GM13977 (cell line): Measurements from ENCODE around the gene IQCE.

Experiments
- DNase-seq: peaks from one replicate; pipeline ENCODE4 v3.0.0; 2012; ENCODE audit warnings: low spot score
- in situ Hi-C: fragments of 300-500 bp; cut with MboI; formaldehyde crosslinking; loops from one replicate; pipeline ENCODE4 v1.12.0; 2022; ENCODE audit warnings: low sequenced_read_pairs, low pct_unique_long_range_greater_than_20kb, mixed read lengths, inconsistent platforms; ENCODE audit not compliant: unreplicated experiment
- TF ChIP-seq, protein P1 (sequence below): IDR thresholded peaks from 2 replicates; pipeline ENCODE4 v1.5.1; 2012; ENCODE audit warnings: mild to moderate bottlenecking, control low read depth; ENCODE audit not compliant: insufficient read depth; ENCODE audit errors: extremely low read depth, missing control alignments

Gene IQCE

DNA sequence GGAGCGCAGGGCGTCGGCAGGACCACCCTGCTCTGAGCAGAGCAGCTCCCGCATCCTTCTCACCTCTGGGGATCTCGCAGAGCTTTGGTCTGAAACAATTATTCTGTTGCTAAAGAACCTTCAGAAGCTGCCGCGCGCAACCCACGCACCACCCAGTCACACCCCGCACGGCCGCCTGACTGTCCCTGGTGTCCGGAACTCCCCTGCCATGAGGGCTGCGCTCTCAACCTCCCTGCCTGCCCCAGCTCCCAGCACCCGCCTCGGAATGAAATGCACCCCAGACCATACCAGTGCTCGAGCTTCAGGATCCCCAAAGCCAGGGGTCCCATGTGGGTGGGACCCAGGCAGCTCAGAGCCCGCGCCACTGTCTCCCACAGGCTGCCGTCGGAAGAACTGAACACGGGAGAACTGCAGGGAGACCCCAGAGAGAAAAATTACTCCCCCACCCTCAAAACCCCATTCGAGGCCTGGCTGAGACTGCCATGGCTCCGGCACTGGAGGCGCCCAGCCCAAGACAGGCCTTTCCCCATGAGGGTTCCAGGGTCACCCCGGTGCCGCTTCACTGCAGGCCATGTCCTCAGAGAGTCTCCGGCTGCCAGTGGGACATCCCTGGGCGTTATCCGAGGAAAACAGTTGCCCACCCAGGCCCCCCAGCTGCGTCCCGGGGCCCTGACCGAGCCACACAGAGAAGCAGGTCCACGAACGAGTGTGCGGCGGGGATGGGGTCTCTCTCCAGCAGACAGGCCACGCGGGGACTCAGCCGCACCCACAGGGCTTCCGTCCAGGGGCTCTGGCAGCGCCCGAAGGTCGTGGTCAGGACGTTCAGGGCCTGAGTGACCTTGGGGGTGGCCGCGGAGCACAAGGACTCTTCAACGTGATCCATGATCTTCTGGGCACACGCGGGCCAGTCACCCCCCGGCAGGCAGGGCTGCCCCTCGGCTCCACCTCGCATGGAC lies 15.6 kb upstream of the IQCE start:
- TF ChIP-seq, protein P1, sequence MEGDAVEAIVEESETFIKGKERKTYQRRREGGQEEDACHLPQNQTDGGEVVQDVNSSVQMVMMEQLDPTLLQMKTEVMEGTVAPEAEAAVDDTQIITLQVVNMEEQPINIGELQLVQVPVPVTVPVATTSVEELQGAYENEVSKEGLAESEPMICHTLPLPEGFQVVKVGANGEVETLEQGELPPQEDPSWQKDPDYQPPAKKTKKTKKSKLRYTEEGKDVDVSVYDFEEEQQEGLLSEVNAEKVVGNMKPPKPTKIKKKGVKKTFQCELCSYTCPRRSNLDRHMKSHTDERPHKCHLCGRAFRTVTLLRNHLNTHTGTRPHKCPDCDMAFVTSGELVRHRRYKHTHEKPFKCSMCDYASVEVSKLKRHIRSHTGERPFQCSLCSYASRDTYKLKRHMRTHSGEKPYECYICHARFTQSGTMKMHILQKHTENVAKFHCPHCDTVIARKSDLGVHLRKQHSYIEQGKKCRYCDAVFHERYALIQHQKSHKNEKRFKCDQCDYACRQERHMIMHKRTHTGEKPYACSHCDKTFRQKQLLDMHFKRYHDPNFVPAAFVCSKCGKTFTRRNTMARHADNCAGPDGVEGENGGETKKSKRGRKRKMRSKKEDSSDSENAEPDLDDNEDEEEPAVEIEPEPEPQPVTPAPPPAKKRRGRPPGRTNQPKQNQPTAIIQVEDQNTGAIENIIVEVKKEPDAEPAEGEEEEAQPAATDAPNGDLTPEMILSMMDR = no peak
- in situ Hi-C loops = no loop called here
- no peak for DNase-seq

DNA sequence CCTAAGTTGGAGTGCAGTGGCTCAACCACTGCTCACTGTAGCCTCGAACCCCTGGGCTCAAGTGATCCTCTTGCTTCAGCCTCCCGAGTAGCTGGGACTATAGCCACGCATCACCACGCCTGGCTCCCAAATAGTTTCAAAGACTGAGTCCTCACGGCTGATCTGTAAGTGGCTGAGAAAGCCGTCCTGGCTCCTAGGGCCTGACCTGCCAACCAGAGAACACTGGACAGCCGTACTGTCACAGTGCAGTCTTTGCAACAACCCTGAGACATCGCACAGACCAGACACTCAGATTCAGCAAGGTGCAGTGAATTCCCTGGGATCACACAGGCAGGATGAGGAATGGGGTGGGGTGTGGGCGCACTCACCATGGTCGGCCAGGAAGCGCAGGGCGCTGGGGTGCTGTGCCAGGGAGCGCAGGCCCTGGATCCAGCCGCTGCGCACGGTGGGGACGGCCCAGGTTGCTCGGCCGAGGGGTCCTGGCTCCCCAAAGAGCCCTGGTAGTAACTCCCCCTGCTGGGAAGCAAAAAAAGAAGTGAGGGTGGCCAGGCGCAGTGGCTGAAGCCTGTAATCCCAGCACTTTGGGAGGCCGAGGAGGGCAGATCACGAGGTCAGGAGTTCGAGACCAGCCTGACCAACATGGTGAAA lies 14.1 kb upstream of the IQCE start:
- in situ Hi-C loops = no loop called here
- DNase-seq = no peak
- TF ChIP-seq, protein P1 = no peak

DNA sequence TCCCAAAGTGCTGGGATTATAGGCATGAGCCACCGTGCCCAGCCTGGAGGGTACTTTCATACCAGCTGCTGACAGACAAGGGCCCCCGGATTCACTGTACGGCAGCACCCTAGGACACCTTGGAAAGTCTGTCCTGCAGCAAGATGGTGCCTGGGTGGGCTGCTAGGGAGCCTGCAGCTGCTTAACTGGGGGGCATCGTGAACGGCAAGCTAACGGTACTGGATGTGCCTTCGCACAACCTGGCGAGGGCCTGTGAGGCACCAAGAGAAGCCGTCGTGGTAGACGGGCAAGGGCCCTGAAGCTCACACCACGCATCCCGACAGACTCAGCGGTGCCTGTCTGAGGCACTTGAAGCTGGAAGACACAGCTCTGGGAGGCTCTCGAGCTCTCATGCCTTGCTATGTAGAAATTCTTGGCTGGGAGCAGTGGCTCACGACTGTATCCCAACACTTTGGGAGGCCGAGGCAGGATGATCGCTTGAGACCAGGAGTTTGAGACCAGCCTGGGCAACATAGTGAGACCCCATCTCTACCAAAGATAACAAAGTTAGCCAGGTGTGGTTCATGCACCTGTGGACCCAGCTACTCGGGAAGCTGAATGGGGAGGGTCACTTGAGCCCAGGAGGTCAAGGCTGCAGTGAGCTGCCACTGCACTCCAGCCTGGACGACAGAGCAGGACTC lies 12.9 kb upstream of the IQCE start:
- TF ChIP-seq, protein P1 = no peak
- no peak for DNase-seq
- in situ Hi-C loops = no loop called here

DNA sequence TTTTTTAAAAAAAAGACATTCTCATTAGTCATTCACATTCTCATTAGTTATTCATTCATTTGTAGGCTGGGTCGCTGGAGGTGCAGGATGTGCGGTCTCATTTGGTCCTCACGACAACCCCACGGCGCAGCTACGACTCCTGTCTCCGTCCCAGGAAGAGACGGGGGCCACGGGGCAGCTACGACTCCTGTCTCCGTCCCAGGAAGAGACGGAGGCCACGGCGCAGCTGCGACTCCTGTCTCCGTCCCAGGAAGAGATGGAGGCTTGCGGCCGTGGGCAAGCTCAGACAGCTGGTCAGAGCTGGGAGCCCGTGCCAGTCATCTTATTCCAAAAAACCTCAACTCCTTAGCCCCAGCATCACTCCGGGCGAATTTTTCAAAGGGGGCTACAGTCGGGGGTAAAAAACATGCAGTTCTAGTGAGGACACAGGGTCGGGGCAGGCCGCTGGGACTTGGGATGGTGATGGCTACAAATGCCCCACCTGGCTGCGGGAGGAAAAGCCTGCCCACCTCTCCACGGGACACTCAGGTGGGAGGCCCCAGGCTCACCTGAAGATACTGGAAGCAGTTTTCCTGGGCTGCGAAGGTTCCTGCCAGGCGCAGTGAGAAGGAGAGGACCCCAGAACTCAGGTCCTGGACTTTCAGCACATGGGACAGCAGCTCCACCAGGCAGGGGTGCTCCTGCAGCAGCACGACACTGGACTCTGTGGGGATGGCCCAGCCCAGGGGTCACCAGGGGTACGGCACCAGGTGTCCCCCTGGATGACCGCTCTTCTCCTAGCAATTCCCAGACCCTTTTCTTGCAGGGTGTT lies 11.8 kb upstream of the IQCE start:
- TF ChIP-seq, protein P1 = no peak
- in situ Hi-C loops = no loop called here
- DNase-seq = no peak

DNA sequence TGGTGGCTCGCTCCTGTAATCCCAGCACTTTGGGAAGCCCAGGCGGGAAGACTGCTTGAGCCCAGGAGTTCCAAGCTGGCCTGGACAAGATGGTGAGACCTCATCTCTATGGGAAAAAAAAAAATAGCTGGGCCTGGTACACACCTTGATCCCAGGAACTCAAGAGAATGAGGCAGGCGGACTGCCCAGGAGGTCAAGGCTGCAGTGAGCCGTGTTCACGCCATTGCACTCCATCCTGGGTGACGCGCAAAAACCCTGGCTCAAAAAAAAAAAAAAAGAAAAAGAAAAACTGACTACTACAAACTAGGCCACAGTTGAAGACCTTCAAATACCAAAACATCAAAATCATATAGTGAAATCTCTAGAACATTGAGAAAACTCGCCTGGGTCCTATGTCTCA lies 7.4 kb upstream of the IQCE start:
- TF ChIP-seq, protein P1 = no peak
- in situ Hi-C loops = no loop called here
- no peak for DNase-seq

DNA sequence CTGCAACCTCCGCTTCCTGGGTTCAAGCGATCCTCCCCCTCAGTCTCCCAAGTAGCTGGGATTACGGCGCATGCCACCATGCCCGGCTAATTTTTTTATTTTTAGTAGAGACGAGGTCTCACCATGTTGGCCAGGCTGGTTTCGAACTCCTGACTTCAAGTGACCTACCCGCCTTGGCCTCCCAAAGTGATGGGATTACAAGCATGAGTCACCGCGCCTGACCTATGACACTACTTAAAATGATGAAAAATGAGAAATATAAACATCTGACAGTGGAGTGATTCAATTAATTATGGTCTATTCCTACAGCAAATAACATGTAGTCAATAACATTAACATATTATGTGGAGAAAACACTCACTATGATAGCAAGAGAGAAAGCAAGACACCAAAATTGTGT lies 5.7 kb upstream of the IQCE start:
- TF ChIP-seq, protein P1 = no peak
- no peak for DNase-seq
- in situ Hi-C loops = no loop called here
